ENCODE data around the gene ACSL1.
"Not testable (repeated sequence)": the region's sequence is repeated elsewhere in the genome, so short reads cannot be mapped to it uniquely, and the experiment has no call there.

Gene ACSL1

GRCh38 chr4:184752496-184753275 lies 73.1 kb downstream of the ACSL1 start:
- DNase-seq (ENCODE audit: low read depth in 2 of 2): no peak

- DNase-seq (ENCODE audit: low read depth in 2 of 2): no peak
Measured at GRCh38 chr4:184751585-184751956, 74.2 kb downstream of the ACSL1 start.

GRCh38 chr4:184750926-184751584 lies 74.7 kb downstream of the ACSL1 start:
- no peak for DNase-seq (ENCODE audit: low read depth in 2 of 2)

GRCh38 chr4:184748251-184748652 lies 77.5 kb downstream of the ACSL1 start:
- DNase-seq (ENCODE audit: low read depth in 2 of 2): no peak

GRCh38 chr4:184747034-184747830 lies 78.5 kb downstream of the ACSL1 start:
- DNase-seq (ENCODE audit: low read depth in 2 of 2): no peak

GRCh38 chr4:184745831-184746795 lies 79.7 kb downstream of the ACSL1 start:
- DNase-seq (ENCODE audit: low read depth in 2 of 2): peak; percentile 20 to 55

- no peak for DNase-seq (ENCODE audit: low read depth in 2 of 2)
Measured at GRCh38 chr4:184744236-184744635, 81.5 kb downstream of the ACSL1 start.

- DNase-seq (ENCODE audit: low read depth in 2 of 2): no peak
Measured at GRCh38 chr4:184743650-184744049, 82.1 kb downstream of the ACSL1 start.

GRCh38 chr4:184741651-184742050 lies 84.1 kb downstream of the ACSL1 start:
- DNase-seq (ENCODE audit: low read depth in 2 of 2): not testable (repeated sequence)

- no peak for DNase-seq (ENCODE audit: low read depth in 2 of 2)
Measured at GRCh38 chr4:184740980-184741391, 84.8 kb downstream of the ACSL1 start.

- not testable (repeated sequence) for DNase-seq (ENCODE audit: low read depth in 2 of 2)
Measured at GRCh38 chr4:184739575-184739974, 86.2 kb downstream of the ACSL1 start.

- no peak for DNase-seq (ENCODE audit: low read depth in 2 of 2)
Measured at GRCh38 chr4:184734758-184735157, 91.0 kb downstream of the ACSL1 start.

- peak; percentile 89 to 91 for DNase-seq (ENCODE audit: low read depth in 2 of 2)
Measured at GRCh38 chr4:184733654-184734524, 91.9 kb downstream of the ACSL1 start, which contains the start of gene CENPU. CENPU (minus strand) TSS chr4:184734096; CDS start chr4:184734062, 34 bp downstream.

GRCh38 chr4:184732126-184732525 lies 93.6 kb downstream of the ACSL1 start:
- DNase-seq (ENCODE audit: low read depth in 2 of 2): no peak

GRCh38 chr4:184731056-184731455 lies 94.7 kb downstream of the ACSL1 start:
- no peak for DNase-seq (ENCODE audit: low read depth in 2 of 2)

GRCh38 chr4:184729946-184730345 lies 95.8 kb downstream of the ACSL1 start:
- no peak for DNase-seq (ENCODE audit: low read depth in 2 of 2)

- no peak for DNase-seq (ENCODE audit: low read depth in 2 of 2)
Measured at GRCh38 chr4:184728858-184729257, 96.9 kb downstream of the ACSL1 start.

GRCh38 chr4:184727430-184727829 lies 98.3 kb downstream of the ACSL1 start:
- no peak for DNase-seq (ENCODE audit: low read depth in 2 of 2)

GRCh38 chr4:184722798-184723197 lies 103.0 kb downstream of the ACSL1 start:
- DNase-seq (ENCODE audit: low read depth in 2 of 2): no peak

- DNase-seq (ENCODE audit: low read depth in 2 of 2): no peak
Measured at GRCh38 chr4:184721254-184721653, 104.5 kb downstream of the ACSL1 start.
